Epithelial cell of proximal tubule (primary cell): Measurements from ENCODE around the gene TRABD. TPM values are rescaled to one million over a fixed set of nuclear protein-coding genes. Genes with fewer than 3 reads are reported as not detected.
"Not testable (repeated sequence)": the region's sequence is repeated elsewhere in the genome, so short reads cannot be mapped to it uniquely, and the experiment has no call there.

Source experiments
- DNase-seq: peaks from one replicate; pipeline ENCODE4 v3.0.0-alpha.2; 2011; ENCODE audit warnings: low read depth
- H3K4me3 ChIP-seq: 2 replicates; pipeline ENCODE4 v1.5.1; 2011; ENCODE audit warnings: low read depth, mild to moderate bottlenecking, low read length
- CTCF ChIP-seq: conservative IDR thresholded peaks from 2 replicates; pipeline ENCODE4 v1.5.1; 2012; ENCODE audit warnings: low read depth, mild to moderate bottlenecking, low read length
- total RNA-seq: library from RNA; depleted of rRNA; stranded (reverse); fragments of >200 nt; gene quantifications from 2 replicates; pipeline ENCODE4 v1.2.3, GENCODE V29; 2015

The TRABD gene
- total RNA-seq, 1 donor from 2014 or later, result 55.5 TPM

DNA sequence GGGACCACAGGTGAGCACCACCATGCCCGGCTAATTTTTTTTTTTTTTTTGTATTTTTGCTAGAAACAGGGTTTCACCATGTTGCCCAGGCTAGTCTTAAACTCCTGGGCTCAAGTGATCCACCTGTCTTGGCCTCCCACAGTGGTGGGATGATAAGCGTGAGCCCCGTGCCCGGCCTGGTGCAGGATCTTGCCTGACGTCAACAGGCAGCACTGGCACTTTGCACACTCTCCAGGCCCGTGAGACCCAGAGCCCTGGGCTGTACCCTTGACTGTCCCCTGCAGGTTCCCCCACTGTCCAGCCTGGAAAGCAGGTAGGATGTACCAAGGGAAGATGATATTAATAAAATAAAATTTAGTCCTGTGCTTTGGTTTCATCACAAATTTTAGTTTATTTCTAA, 44.3 kb upstream of the TRABD start:
- no peak overlapping the region for H3K4me3 ChIP-seq
- no peak for TF ChIP-seq CTCF
- DNase-seq, result no peak

GRCh38 chr22:50141891-50142363, 43.8 kb upstream of the TRABD start:
- TF ChIP-seq CTCF, result peak; percentile 5
- no peak for DNase-seq
- H3K4me3 ChIP-seq, result no peak overlapping the region

DNA sequence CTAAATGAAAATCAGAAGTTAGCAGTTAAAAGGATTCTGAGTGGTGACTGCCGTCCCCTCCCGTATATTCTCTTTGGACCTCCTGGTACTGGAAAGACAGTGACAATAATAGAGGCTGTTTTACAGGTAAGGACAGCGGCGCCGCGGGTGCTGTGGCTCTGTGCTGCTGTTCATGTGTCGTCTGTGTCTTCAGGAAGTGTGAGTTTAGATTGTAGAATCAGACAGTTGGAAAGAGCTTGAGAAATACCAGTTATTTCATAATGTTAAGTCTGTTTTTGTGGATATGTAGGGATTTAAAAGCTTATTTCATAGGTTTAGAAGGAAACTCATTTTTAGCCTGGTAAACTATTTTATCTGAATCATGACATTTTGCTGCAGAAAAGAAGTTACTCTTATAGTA, 42.6 kb upstream of the TRABD start:
- H3K4me3 ChIP-seq, result no peak overlapping the region
- no peak for DNase-seq
- no peak for TF ChIP-seq CTCF

- H3K4me3 ChIP-seq, result no peak overlapping the region
- TF ChIP-seq CTCF, result no peak
- no peak for DNase-seq
These were observed 41.6 kb upstream of the TRABD start for GRCh38 chr22:50144005-50144614.

DNA sequence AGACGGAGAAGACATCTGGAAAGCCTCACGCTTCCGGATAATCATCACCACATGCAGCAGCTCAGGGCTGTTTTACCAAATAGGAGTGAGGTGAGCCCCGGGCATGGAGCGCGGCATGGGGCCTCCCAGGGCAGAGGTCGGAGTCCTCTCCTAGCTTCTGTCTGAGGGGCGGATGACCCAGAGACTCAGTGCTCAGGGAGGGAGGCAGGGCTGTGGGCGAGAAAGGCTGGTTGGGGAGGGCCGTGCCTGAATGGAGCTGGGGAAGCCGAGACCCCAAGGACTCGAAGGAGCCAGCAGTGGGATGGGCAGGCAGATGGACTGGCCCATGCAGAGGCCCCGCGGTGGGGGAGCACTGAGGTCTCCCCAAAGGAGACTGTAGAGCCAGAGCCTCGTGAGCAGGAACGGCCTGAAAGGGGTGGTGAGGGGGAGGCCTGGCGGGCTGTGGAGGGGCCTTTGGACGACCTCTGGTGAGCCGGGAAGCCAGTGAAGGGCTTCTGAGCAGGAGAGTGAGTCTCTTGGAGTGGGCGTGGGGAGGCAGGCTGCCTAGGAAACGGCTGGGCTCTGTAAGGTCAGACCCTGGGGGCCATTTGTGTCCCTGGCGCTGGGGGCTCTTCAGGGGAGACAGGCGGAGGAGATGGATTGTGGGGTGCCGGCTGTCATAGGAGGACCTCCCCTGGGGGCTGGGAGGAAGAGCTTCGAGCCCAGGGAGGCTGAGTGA, 39.8 kb upstream of the TRABD start:
- no peak for TF ChIP-seq CTCF
- no peak for DNase-seq
- no peak overlapping the region for H3K4me3 ChIP-seq

DNA sequence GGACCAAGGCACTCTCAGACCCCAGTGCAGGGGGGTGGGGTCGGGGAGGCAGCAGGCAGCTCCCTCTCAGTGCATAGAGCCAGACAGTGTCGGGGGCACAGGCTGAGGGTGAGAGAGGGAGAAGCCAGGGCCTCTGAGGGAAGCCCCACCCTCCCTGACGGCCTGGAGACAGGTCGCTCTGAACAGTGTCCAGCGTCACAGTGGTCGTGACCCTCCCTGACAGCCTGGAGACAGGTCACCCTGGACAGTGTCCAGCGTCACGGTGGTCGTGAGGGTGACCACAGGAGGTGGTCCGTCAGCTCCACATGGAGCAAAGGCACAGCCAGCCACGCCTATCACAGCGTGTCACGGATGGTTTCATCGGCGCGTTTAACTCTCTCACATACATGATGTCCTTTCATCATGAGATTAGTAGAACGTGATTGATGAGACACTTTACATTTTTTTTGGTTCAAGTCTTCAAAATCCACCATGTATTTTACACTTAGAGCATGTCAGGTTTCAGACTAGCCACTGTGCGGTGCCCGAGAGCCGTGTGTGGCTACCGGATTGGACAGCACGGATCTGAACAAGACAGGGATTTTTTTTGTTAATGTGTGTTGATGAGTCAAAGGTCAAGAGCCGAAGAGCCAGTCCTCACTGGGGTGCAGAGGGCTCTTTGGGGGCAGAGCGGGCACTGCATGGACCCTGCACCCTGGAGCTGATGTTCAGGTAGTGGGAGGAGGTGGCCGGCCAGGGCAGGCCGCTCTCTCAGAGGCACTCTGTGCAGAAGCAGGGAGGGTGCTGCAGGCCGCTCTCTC, 39.1 kb upstream of the TRABD start:
- no peak overlapping the region for H3K4me3 ChIP-seq
- DNase-seq, result peak; percentile 26
- peak; percentile 98 for TF ChIP-seq CTCF

DNA sequence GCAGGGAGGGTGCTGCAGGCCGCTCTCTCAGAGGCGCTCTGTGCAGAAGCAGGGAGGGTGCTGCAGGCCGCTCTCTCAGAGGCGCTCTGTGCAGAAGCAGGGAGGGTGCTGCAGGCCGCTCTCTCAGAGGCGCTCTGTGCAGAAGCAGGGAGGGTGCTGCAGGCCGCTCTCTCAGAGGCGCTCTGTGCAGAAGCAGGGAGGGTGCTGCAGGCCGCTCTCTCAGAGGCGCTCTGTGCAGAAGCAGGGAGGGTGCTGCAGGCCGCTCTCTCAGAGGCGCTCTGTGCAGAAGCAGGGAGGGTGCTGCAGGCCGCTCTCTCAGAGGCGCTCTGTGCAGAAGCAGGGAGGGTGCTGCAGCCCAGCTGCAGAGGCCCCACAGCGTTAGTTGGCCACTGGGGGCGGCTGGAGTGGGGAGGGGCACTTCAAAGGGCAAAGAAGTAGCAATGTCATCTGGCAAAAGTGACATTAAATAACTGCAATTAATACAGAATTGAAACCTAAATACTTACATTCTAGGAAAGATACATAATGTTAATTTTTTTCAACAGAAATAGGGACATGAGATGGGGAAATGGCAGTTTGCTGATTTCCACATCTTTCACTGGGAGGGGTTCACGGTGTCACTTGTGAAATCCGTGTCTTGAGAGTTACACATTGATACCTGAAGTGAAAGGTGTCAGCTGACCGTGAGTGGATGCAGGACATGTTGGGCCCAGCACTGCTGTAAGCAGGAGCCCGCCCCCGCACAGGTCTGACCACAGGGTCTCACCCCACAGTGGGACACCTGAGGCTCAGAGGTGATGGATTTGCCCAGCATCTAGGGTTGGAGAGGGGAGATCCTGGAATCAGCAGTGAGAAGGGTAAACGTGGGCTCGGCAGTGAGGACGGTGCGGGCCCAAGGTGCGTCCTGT, 38.2 kb upstream of the TRABD start:
- not testable (repeated sequence) for DNase-seq, H3K4me3 ChIP-seq
